ENCODE results near the gene SCN3A. TPM values are rescaled to one million over a fixed set of nuclear protein-coding genes. Genes with fewer than 3 reads are reported as not detected.

Gene SCN3A
- total and polyA plus RNA-seq, 2 donors (not counting 3 experiments of a cell fraction or from before 2014, with no cell fraction given): not detected

DNA sequence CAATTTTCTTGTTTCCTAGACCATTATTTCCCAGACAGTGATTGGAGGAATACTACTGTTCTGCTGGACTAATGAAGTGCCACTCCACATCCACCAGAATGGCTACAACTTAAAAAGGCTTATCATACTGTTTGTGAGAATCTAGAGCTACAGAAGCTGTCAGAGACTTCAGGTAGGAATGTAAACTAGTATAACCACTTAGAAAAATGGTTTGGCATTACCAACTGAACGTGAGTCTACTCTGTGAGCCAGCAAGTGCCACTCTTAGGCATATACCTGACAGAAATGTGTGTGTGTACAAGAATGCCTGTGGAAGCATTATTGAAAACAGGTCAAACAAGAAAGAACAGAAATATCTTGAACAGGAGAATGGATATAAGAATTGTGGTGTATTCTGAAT, 4.2 kb upstream of the SCN3A start:
- H3K4me1 ChIP-seq (ENCODE audit: control insufficient read depth, extremely low read depth, insufficient read depth, low read length): no peaks in the 10 kb centered on the region
- no peak overlapping the region for H3K4me3 ChIP-seq (replicated peaks in 1 of 3; ENCODE audit: insufficient read depth in 1 of 3, low read depth in 1 of 3, low read length in 3 of 3)
- FAIRE-seq (no peak), DNase-seq (ENCODE audit: low read depth, low spot score) (no peak)
- dilution Hi-C loops (cut with MboI; ENCODE audit: extremely low pct_ligation_motif_present, low sequenced_read_pairs) (no loop called here), intact Hi-C loops (cut with micrococcal nuclease) (no loop called here)
- no peaks in the 10 kb centered on the region for H3K79me2 ChIP-seq (ENCODE audit: control insufficient read depth, insufficient read depth, low read length)
- no peaks in the 10 kb centered on the region for H3K36me3 ChIP-seq (ENCODE audit: control insufficient read depth in 2 of 2, extremely low read depth in 1 of 2, insufficient read depth in 2 of 2, low read length in 2 of 2)
- no TSS peak for BruUV-seq (replicated peaks)
- TF ChIP-seq, protein P1, sequence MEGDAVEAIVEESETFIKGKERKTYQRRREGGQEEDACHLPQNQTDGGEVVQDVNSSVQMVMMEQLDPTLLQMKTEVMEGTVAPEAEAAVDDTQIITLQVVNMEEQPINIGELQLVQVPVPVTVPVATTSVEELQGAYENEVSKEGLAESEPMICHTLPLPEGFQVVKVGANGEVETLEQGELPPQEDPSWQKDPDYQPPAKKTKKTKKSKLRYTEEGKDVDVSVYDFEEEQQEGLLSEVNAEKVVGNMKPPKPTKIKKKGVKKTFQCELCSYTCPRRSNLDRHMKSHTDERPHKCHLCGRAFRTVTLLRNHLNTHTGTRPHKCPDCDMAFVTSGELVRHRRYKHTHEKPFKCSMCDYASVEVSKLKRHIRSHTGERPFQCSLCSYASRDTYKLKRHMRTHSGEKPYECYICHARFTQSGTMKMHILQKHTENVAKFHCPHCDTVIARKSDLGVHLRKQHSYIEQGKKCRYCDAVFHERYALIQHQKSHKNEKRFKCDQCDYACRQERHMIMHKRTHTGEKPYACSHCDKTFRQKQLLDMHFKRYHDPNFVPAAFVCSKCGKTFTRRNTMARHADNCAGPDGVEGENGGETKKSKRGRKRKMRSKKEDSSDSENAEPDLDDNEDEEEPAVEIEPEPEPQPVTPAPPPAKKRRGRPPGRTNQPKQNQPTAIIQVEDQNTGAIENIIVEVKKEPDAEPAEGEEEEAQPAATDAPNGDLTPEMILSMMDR (IDR thresholded peaks at IDR 0.05; ENCODE audit: extremely low read depth in 1 of 2, insufficient read depth in 1 of 2, low read depth in 1 of 2, low read length in 2 of 2): no peak
- TF ChIP-seq MYC (IDR thresholded peaks at IDR 0.05; ENCODE audit: low read depth, low read length): no peak
- TF ChIP-seq GATA2 (IDR thresholded peaks at IDR 0.05; ENCODE audit: insufficient read depth, insufficient read length, low read depth, low read length): no peak
- no peak for TF ChIP-seq JUN (IDR thresholded peaks at IDR 0.05; ENCODE audit: borderline replicate concordance, insufficient read depth, insufficient read length, low read depth)
- TF ChIP-seq FOS (IDR thresholded peaks at IDR 0.05; ENCODE audit: borderline replicate concordance, insufficient read depth, low read length): no peak
- TF ChIP-seq POLR2AphosphoS5 (IDR thresholded peaks at IDR 0.05; ENCODE audit: insufficient read depth, low read depth, low read length): no peak
- no peak for TF ChIP-seq EZH2 (IDR thresholded peaks at IDR 0.05; ENCODE audit: borderline replicate concordance, low read depth, low read length, severe bottlenecking)
- TF ChIP-seq, protein P2, sequence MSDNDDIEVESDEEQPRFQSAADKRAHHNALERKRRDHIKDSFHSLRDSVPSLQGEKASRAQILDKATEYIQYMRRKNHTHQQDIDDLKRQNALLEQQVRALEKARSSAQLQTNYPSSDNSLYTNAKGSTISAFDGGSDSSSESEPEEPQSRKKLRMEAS (IDR thresholded peaks at IDR 0.05; ENCODE audit: insufficient read depth, insufficient read length): no peak
- no peak for TF ChIP-seq POLR2A (IDR thresholded peaks at IDR 0.05; ENCODE audit: low read depth, low read length)
- H3K9ac ChIP-seq (replicated peaks; ENCODE audit: extremely low read depth, insufficient read depth, low read length): no peak overlapping the region
- H3K9me3 ChIP-seq (replicated peaks; ENCODE audit: control insufficient read depth, insufficient read depth, low read length): no peaks in the 10 kb centered on the region
- CTCF ChIA-PET: interaction anchor here (1.3 kb wide), 1 partner anchor 9 kb away, joined by 3 read pairs; no protein-coding TSS in a partner anchor
- no peaks in the 10 kb centered on the region for H3K9me1 ChIP-seq (replicated peaks; ENCODE audit: control insufficient read depth, extremely low read depth, insufficient read depth, low read length)
- peaks cover 0 to 1% of the 10 kb centered on the region in 2 experiments for H3K27me3 ChIP-seq (ENCODE audit: control insufficient read depth in 2 of 2, insufficient read depth in 2 of 2, low read length in 2 of 2)
- POLR2A ChIA-PET: no interaction called here
- no peak overlapping the region for H2AFZ ChIP-seq (ENCODE audit: low read depth, low read length)
- H4K20me1 ChIP-seq (replicated peaks; ENCODE audit: control insufficient read depth, extremely low read depth, insufficient read depth, low read length): no peaks in the 10 kb centered on the region
- no peak overlapping the region for H3K27ac ChIP-seq (ENCODE audit: insufficient read depth, low read depth, low read length)
- no peak overlapping the region for H3K4me2 ChIP-seq (ENCODE audit: insufficient read depth, low read length)
